GM21447 (cell line): ENCODE measurements around the gene USP48.
A peak's percentile ranks its signal among the peaks of the same experiment; 100 is the strongest.
"Not testable (repeated sequence)": the region's sequence is repeated elsewhere in the genome, so short reads cannot be mapped to it uniquely, and the experiment has no call there.

Source experiments
- ATAC-seq: cut with Tn5 transposase; IDR thresholded peaks from one replicate; pipeline ENCODE4 v1.9.1; 2021; ENCODE audit not compliant: unreplicated experiment

Gene USP48

GRCh38 chr1:21814981-21815582, 32.1 kb upstream of the USP48 start:
- ATAC-seq, result no peak

DNA sequence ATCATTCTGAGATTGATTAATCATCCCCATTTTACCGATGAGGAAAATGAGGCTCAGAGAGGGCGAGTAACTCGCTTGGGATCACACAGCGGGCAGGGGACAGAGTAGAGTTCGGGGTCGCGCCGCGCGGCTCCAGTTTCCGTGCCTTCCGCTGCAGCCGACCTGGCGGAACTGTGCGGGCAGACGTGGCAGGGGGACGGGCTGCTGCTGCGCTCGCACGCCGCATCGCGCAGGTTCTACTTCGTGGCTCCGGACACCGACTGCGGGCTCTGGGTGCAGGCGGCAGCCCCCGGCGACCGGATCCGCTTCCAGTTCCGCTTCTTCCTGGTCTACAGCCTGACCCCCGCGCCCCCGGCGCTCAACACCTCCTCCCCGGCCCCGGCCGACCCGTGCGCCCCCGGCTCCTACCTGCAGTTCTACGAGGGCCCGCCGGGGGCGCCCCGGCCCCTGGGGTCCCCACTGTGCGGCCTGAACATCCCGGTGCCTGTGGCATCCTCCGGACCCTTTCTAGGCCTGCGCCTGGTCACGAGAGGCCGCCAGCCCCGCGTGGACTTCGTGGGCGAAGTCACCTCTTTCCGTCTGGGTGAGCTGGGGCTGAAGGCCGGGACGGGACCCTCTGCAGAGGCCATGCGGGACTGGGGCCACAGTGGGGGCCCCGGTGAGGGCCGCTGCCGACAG, 31.4 kb upstream of the USP48 start:
- no peak for ATAC-seq

- no peak for ATAC-seq
Measured at GRCh38 chr1:21813542-21813941, 30.6 kb upstream of the USP48 start.

DNA sequence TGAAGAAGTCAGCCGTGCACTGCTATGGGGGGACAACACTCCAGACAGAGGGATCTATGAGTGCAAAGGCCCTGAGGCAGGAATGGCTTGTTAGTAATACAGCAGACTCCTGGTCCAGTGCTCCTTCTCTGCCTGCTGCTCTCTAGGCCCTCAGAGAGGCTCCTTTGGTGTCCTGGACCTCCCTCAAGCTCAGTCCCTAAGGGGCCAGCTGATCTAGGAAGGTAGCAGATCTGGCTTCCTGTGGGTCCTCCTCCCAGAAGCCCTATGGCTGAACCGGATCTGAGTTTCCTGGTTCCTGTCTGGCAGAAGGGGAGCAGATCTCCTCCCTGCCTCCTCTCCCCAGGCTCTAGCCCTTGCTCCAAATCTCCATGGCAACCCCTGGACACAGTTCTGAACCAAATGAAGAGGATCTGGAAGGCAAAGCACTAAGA, 28.9 kb upstream of the USP48 start, which contains the start of gene LDLRAD2:
Gene LDLRAD2, plus strand, starts transcription at position 391 of the 431 bp plus-strand sequence. CDS start 187 bp downstream, outside the sequence.
- ATAC-seq, result no peak

- ATAC-seq, result no peak
Measured at GRCh38 chr1:21804536-21804935, 21.6 kb upstream of the USP48 start.

GRCh38 chr1:21801100-21801499, 18.2 kb upstream of the USP48 start:
- ATAC-seq, result no peak

DNA sequence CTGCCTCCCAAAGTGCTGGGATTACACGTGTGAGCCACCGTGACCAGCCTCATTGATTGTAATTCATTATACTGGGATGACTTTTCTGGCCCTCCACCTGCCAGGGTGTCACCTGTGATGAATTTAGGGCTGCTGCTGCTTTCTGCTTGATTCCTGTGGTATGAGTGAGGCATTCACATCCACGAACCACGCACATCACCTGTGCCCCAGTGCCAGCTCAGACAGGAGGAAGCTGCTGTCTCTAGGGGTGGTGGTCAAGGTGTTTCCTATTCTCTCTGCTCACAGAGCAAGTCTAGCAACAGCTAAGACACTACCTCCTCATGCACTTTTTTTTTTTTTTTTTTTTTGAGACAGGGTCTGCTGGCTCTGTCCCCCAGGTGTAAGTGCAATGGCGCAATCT, 16.8 kb upstream of the USP48 start:
- ATAC-seq, result no peak

DNA sequence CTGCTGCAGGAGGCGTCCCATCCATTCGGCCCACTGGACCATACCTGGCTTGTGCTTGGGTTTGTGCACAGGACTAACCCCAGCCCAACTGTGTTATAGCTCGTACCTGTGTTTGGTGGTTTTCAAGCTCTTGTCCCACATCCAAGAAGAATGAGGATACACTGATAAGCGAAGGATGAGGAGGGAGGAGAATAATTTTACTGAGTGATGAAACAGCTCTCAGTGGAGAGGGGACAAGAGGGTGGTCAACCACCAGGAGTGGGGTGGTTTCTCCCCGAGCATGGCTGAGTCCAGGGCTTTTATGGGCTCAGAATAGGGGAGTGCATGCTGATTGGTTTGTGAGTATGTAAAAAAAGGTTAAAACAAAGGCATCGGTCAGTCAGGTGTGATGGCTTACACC, 12.1 kb upstream of the USP48 start:
- no peak for ATAC-seq

- no peak for ATAC-seq
Measured at GRCh38 chr1:21794656-21795055, 11.7 kb upstream of the USP48 start.

DNA sequence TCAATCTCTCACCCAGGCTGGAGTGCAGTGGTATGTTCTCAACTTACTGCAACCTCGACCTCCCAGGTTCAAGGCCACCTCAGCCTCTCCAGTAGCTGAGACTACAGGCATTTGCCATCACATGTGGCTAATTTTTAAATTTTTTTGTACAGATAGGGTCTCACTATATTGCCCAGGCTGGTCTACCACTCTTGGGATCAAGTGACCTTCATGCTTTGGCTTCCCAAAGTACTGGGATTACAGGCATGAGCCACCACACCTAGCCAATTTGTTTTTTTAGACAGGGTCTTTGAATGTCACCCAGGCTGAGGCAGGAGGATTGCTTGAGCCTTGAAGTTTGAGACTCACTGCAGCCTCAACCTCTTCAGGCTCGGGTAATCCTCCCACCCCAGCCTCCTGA, 10.2 kb upstream of the USP48 start:
- no peak for ATAC-seq

- ATAC-seq, result no peak
Measured at GRCh38 chr1:21786640-21787039, 3.7 kb upstream of the USP48 start.

DNA sequence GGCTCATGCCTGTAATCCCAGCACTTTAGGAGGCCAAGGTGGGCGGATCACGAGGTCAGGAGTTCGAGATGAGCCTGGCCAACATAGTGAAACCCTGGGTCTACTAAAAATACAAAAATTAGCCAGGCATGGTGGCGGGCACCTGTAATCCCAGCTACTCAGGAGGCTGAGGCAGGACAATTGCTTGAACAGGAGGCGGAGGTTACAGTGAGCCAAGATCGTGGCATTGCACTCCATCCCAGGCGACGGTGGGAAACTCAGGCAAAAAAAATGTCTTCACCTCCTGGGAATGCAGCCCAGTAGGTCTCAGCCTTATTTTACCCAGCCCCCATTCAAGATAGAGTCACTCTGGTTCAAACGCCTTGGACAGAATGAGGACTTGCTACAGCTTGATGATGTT, 2.8 kb upstream of the USP48 start:
- not testable (repeated sequence) for ATAC-seq

DNA sequence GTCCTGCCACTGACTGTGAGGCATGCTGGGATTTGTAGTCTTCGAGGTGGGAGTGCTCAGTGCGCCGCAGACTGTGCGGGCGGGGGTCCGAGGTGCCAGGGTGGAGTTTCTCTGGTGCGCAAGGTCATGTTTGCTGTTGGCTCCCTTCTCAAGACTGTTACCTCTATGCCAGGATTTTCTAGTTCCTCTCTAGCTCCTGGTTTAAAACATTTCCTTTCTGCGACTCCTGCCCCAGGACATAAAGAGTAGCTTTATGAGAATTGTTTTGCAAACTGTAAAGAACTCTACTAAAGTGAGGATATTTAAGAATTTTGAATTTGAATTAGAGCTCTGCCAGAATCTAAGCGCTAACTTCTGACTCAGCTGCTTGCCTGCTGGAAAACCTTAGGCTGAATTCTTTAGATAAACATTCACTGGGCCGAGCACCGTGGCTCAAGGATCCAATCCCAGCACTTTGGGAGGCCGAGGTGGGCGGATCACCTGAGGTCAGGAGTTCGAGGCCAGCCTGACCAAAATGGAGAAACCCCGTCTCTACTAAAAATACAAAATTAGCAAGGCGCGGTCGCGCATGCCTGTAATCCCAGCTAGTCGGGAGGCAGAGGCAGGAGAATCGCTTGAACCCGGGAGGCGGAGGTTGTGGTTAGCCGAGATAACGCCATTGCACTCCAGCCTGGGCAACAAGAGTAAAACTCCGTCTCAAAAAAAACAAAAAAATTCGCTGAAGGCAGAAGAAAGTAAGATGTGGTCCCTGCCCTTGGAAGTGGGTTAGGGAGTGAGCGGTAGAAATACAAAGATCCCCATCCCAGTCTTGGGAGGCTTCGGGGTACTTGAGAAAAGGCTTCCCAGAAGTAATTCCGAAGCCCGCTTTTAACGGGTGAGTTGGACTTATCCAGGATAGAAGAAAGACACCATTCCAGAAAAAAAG, 992 bp upstream of the USP48 start:
- ATAC-seq, result no peak

DNA sequence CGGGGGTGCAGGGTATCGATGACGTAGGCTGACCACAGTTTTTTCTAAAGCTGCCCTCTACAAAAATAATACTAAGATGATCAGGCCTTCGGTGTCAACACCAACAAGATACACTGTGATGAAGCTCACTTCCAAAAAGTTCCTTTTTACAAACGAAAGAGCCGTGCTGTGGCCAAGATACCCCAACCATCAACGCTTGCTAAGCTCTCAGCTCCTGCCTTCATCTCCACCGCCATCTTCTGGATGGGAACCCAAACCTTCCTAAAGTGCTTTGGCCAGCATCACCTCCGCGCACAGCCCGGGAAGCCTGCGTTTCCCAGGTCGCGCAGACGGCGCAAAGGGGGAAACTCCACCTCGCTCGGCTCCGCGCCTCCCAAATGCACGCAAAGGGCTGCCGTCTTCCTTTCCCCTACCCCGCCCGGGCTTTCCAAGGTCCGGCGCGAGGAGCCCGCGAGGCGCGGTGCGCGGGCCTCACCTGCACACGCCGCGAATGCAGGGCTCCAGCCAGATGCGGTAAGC, 541 bp downstream of the USP48 start:
- peak; percentile 11 for ATAC-seq

GRCh38 chr1:21781815-21782348, 1.1 kb downstream of the USP48 start:
- peak; percentile 25 for ATAC-seq

- peak; percentile 32 for ATAC-seq
Measured at GRCh38 chr1:21779613-21780521, 3.1 kb downstream of the USP48 start.

- ATAC-seq, result no peak
Measured at GRCh38 chr1:21778405-21778727, 4.6 kb downstream of the USP48 start.

GRCh38 chr1:21776925-21777324, 6.0 kb downstream of the USP48 start:
- not testable (repeated sequence) for ATAC-seq

DNA sequence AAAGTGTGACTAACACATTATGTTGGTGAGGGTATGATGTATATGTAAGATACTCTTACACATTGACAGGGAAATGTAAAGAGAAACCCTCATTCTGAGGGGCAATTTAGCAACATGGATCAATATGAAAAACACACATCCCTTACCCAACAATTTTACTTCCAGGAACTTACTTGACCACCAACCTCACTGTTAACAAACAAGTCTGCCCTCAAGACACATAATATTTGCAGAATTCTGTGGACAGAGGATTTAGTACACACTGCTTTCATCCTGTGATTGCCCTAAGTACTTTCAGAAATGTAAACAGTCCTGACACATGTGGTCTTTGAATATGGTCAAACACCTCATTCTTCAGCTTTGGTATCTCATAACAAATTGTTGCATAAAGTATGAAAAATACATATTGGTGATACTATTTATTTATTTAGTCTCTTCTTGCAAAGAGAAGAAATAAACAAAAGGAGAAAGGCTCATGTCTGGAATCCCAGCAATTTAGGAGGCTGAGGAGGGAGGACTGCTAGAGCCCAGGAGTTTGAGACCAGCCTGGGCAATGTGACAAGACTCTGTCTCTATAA, 6.9 kb downstream of the USP48 start:
- ATAC-seq, result no peak

GRCh38 chr1:21775550-21775914, 7.4 kb downstream of the USP48 start:
- ATAC-seq, result no peak
